ENCODE data around the gene ACSL1.

Gene ACSL1

GRCh38 chr4:184706453-184706852 is 119.3 kb downstream of the ACSL1 start:
- no peak for DNase-seq

DNA sequence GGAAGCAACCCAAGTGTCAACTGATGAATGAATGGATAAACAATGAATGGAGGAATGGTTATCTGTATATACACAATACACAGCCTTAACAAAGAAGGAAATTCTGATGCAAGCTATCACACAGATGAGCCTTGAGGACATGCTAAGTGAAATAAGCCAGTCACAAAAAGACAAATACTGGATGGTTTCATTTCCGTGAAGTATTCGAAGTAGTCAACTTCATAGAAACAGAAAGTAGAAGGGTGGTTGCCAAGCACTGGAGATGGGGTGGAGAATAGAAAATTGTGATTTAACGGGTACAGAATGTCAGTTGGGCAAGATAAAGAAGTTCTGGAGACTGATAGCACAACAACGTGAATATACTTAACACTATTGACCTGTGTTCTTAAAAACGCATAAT is 120.1 kb downstream of the ACSL1 start:
- no peak for DNase-seq

Measured in central memory CD4-positive, alpha-beta T cell (primary cell).